Neural progenitor cell (in vitro differentiated cells): ENCODE results near the gene CHRNG.

Source experiments
- CTCF ChIP-seq: fragments of 200-600 bp; sonication (generic); IDR thresholded peaks from 2 replicates; pipeline ENCODE4 v1.5.1; 2017; ENCODE audit warnings: antibody characterized with exemption, mild to moderate bottlenecking
- EZH2phosphoT487 ChIP-seq: fragments of 200-600 bp; sonication (generic); IDR thresholded peaks from 2 replicates; pipeline ENCODE4 v1.6.1; 2017; ENCODE audit warnings: antibody characterized with exemption

GRCh38 chr2:232502511-232502910 is 37.0 kb upstream of the CHRNG start:
- TF ChIP-seq CTCF = no peak
- TF ChIP-seq EZH2phosphoT487 = no peak
